Liver (tissue), 9 donors: ENCODE measurements around the gene GSK3B. TPM values are rescaled to one million over a fixed set of nuclear protein-coding genes. Genes with fewer than 3 reads are reported as not detected.

Experiments
- DNase-seq: peaks from one replicate; pipeline ENCODE4 v3.0.0-alpha.2; 2017; ENCODE audit warnings: low spot score
- H3K27ac ChIP-seq, 2 donors: one replicate each; pipeline ENCODE4 v1.7.0; 2013; ENCODE audit warnings: inconsistent platforms in 2 of 2, low read length in 2 of 2, control low read depth in 1 of 2, low read depth in 1 of 2, mild to moderate bottlenecking in 1 of 2
- H3K27me3 ChIP-seq, 4 donors: one replicate each; pipeline versions ENCODE4 v1.6.1 to v1.7.0; 2013; ENCODE audit warnings: low read length in 3 of 4, inconsistent platforms in 1 of 4, mild to moderate bottlenecking in 1 of 4, moderate library complexity in 1 of 4; ENCODE audit not compliant: control insufficient read depth in 4 of 4, insufficient read depth in 4 of 4
- H3K36me3 ChIP-seq, 4 donors: one replicate each; pipeline versions ENCODE4 v1.6.1 to v1.7.0; 2013; ENCODE audit warnings: low read length in 3 of 4, mild to moderate bottlenecking in 3 of 4, low read depth in 1 of 4, moderate library complexity in 1 of 4; ENCODE audit not compliant: control insufficient read depth in 4 of 4, insufficient read depth in 3 of 4
- H3K4me1 ChIP-seq, 4 donors: one replicate each; pipeline versions ENCODE4 v1.6.1 to v1.7.0; 2013; ENCODE audit warnings: low read length in 3 of 4, mild to moderate bottlenecking in 3 of 4, moderate library complexity in 1 of 4; ENCODE audit not compliant: control insufficient read depth in 4 of 4, insufficient read depth in 4 of 4
- H3K4me3 ChIP-seq, 3 donors: one replicate each; pipeline versions ENCODE4 v1.6.1 to v1.7.0; 2013; ENCODE audit warnings: low read length in 3 of 3, control low read depth in 1 of 3, low read depth in 1 of 3, mild to moderate bottlenecking in 1 of 3
- H3K9ac ChIP-seq, 2 donors: one replicate each; pipeline ENCODE4 v1.7.0; 2013; ENCODE audit warnings: low read length in 2 of 2, mild to moderate bottlenecking in 2 of 2, moderate library complexity in 2 of 2, control low read depth in 1 of 2, low read depth in 1 of 2
- H3K9me3 ChIP-seq, 4 donors: one replicate each; pipeline versions ENCODE4 v1.6.1 to v1.7.0; 2013; ENCODE audit warnings: low read length in 3 of 4; ENCODE audit not compliant: control insufficient read depth in 4 of 4
- CTCF ChIP-seq: fragments of 150-350 bp; IDR thresholded peaks from 2 replicates; pipeline ENCODE4 v1.5.1; 2017; ENCODE audit warnings: improper control_type of control experiment, low read depth, low read length; ENCODE audit not compliant: missing input control
- EGR1 ChIP-seq, 2 donors: IDR thresholded peaks; 2 replicates each; pipeline ENCODE4 v1.6.1; 2016 to 2018; ENCODE audit warnings: antibody characterized with exemption in 2 of 2, low read depth in 2 of 2
- FOXA1 ChIP-seq: IDR thresholded peaks from 2 replicates; pipeline ENCODE4 v1.6.1; 2016; ENCODE audit warnings: antibody characterized with exemption
- FOXA2 ChIP-seq: IDR thresholded peaks from 2 replicates; pipeline ENCODE4 v1.6.1; 2016; ENCODE audit warnings: antibody characterized with exemption
- GABPA ChIP-seq, 2 donors: IDR thresholded peaks in 1 of 2; conservative IDR thresholded peaks in 1 of 2; 2 replicates each; pipeline ENCODE4 v1.6.1; 2016; ENCODE audit warnings: antibody characterized with exemption in 2 of 2, mild to moderate bottlenecking in 1 of 2, moderate library complexity in 1 of 2
- HNF4G ChIP-seq: IDR thresholded peaks from 2 replicates; pipeline ENCODE4 v1.6.1; 2016; ENCODE audit warnings: antibody characterized with exemption
- JUND ChIP-seq, 2 donors: IDR thresholded peaks; 2 replicates each; pipeline ENCODE4 v1.6.1; 2016; ENCODE audit warnings: antibody characterized with exemption in 2 of 2
- MAX ChIP-seq: IDR thresholded peaks from 2 replicates; pipeline ENCODE4 v1.6.1; 2016; ENCODE audit warnings: antibody characterized with exemption
- NR2F2 ChIP-seq: IDR thresholded peaks from 2 replicates; pipeline ENCODE4 v1.6.1; 2016; ENCODE audit warnings: antibody characterized with exemption
- RAD21 ChIP-seq, 2 donors: IDR thresholded peaks; 2 replicates each; pipeline ENCODE4 v1.6.1; 2016; ENCODE audit warnings: antibody characterized with exemption in 2 of 2, mild to moderate bottlenecking in 2 of 2
- REST ChIP-seq: IDR thresholded peaks from 2 replicates; pipeline ENCODE4 v1.6.1; 2016; ENCODE audit warnings: antibody characterized with exemption, mild to moderate bottlenecking
- RXRA ChIP-seq, 2 donors: IDR thresholded peaks; 2 replicates each; pipeline ENCODE4 v1.6.1; 2017 to 2018; ENCODE audit warnings: antibody characterized with exemption in 2 of 2, mild to moderate bottlenecking in 1 of 2
- SP1 ChIP-seq: IDR thresholded peaks from 2 replicates; pipeline ENCODE4 v1.6.1; 2018; ENCODE audit warnings: antibody characterized with exemption, mild to moderate bottlenecking
- ZBTB33 ChIP-seq: IDR thresholded peaks from 2 replicates; pipeline ENCODE4 v1.6.1; 2016; ENCODE audit warnings: antibody characterized with exemption
- WGBS: extraction: QIAGEN DNeasy Blood & Tissue Kit; methylation state at CpG from one replicate; pipeline ENCODE4 v1.1.7; 2013; 5-methylcytosine and 5-hydroxymethylcytosine counted together
- polyA plus RNA-seq, 2 donors: library from polyadenylated mRNA; stranded (reverse) in 1 of 2; unstranded in 1 of 2; fragments of 200-250 nt in 1 of 2; fragments of >200 nt in 1 of 2; fragmentation: Nextera tagmentation in 1 of 2; extraction: Ambion mirVana in 1 of 2; gene quantifications; one replicate each; pipeline versions ENCODE4 v1.2.1 to v1.2.3, GENCODE V29; 2013 to 2015
- total RNA-seq, 2 donors: library from RNA; depleted of rRNA; stranded (reverse); fragments of >200 nt; gene quantifications; one replicate each; pipeline ENCODE4 v1.2.3, GENCODE V29; 2014
- donor health status: healthy.
- donor health status: healthy.
- donor health status: healthy.
- donor health status: healthy.
- donor health status: healthy.

The GSK3B gene
- total and polyA plus RNA-seq, 4 donors = 10.5 to 20.8 (median 18.5) TPM

GRCh38 chr3:119901148-119901547 lies 193.1 kb downstream of the GSK3B start:
- H3K27ac ChIP-seq = no peak overlapping the region
- H3K27me3 ChIP-seq = no peaks in the 10 kb centered on the region
- no peak for DNase-seq
- WGBS = 87% methylated on average over 1 of the region's 1 CpG
- no peaks in the 10 kb centered on the region for H3K9me3 ChIP-seq
- TF ChIP-seq SP1 = no peak
- TF ChIP-seq GABPA (IDR thresholded peaks at IDR 0.05 in 1 of 2, conservative IDR thresholded peaks at IDR 0.05 in 1 of 2) = no peak
- no peak for TF ChIP-seq REST
- no peak for TF ChIP-seq JUND (IDR thresholded peaks at IDR 0.05)
- TF ChIP-seq NR2F2 = no peak
- no peak for TF ChIP-seq EGR1 (IDR thresholded peaks at IDR 0.05; ENCODE audit: low read depth in 2 of 2)
- TF ChIP-seq RAD21 (IDR thresholded peaks at IDR 0.05) = no peak
- TF ChIP-seq MAX = no peak
- TF ChIP-seq HNF4G = no peak
- H3K9ac ChIP-seq = no peak overlapping the region
- no peaks in the 10 kb centered on the region for H3K4me1 ChIP-seq
- H3K4me3 ChIP-seq = no peak overlapping the region
- peaks cover 0 to 10% (median 5%) of the 10 kb centered on the region in 4 donors for H3K36me3 ChIP-seq

- no peak for DNase-seq
- Histone ChIP-seq H3K27me3 (no peaks in the 10 kb centered on the region), H3K4me1 (no peaks in the 10 kb centered on the region), H3K9me3 (no peaks in the 10 kb centered on the region), H3K9ac (no peak overlapping the region), H3K4me3 (no peak overlapping the region), H3K36me3 (peaks cover 0 to 12% (median 1%) of the 10 kb centered on the region in 4 donors), H3K27ac (no peak overlapping the region)
- TF ChIP-seq JUND (IDR thresholded peaks at IDR 0.05) (no peak), MAX (no peak), NR2F2 (no peak), CTCF (no peak), GABPA (IDR thresholded peaks at IDR 0.05 in 1 of 2, conservative IDR thresholded peaks at IDR 0.05 in 1 of 2) (no peak), REST (no peak), FOXA1 (no peak), ZBTB33 (no peak), FOXA2 (no peak), RXRA (IDR thresholded peaks at IDR 0.05) (no peak)
Observed at GRCh38 chr3:119899192-119899511, 195.1 kb downstream of the GSK3B start.
